RWPE1 (cell line): ENCODE results near the gene LIX1L.

Source experiments
- CTCF ChIA-PET: fragments of 350-600 bp; sonication (Branson Sonifier 250); formaldehyde crosslinking; extraction: SDS; loops from one replicate; lab custom pipeline; 2021; lab: Yijun Ruan, JAX
- POLR2A ChIA-PET: fragments of 400-600 bp; formaldehyde crosslinking; extraction: SDS; loops from one replicate; lab custom pipeline; 2020; ENCODE audit warnings: antibody characterized with exemption; ENCODE audit not compliant: low non-redundant PET; lab: Yijun Ruan, JAX
- DNase-seq: peaks from one replicate; pipeline ENCODE4 v3.0.0; 2012; ENCODE audit warnings: low spot score
- H3K27ac ChIP-seq: fragments of 450-650 bp; 2 replicates; pipeline ENCODE4 v1.5.1; 2017
- TF ChIP-seq, protein P1 (sequence below): fragments of 450-650 bp; conservative IDR thresholded peaks from 2 replicates; pipeline ENCODE4 v1.5.1; 2017; ENCODE audit warnings: low read depth, mild to moderate bottlenecking

LIX1L gene

DNA sequence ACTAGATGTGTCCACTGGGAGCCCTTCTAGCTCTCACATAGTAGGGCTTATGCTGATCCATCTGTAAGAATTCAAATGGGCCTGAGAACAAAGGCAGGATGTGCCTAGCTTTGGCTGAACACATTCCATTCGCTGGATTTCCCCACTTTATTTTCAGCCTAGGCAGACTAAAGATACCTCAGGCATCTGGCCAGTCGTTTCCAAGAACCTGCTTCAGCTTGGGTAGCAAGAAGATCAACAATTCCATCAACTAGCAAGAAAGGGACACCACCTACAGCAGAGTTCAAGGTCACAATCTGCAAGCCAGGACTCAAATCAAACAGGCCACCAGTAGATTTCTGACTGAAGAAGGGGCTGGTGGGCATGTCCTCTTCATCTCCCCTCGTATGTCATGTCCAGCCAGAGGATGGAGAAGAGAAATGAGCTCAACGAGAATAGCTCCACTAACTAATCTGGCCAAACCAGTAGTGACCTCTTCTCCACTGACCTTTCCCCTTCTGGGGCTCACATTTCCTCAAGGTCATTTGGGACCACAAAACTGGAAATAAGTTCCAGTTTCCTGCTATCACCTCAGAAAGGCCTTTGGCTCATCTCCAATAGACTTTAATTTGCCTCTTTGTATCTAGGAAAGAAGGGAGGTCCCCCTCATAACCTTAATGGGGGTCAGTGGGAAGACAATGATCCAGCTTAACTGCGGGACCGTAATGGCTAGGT, 24.4 kb upstream of the LIX1L start:
- ChIA-PET POLR2A (interaction anchor here (0.6 kb wide), 1 partner anchor 56 kb away, joined by 5 read pairs; no protein-coding TSS in a partner anchor), CTCF (interaction anchor here (5.6 kb wide), 1 partner anchor 25 kb away, joined by 54 read pairs; no protein-coding TSS in a partner anchor)
- TF ChIP-seq, protein P1, sequence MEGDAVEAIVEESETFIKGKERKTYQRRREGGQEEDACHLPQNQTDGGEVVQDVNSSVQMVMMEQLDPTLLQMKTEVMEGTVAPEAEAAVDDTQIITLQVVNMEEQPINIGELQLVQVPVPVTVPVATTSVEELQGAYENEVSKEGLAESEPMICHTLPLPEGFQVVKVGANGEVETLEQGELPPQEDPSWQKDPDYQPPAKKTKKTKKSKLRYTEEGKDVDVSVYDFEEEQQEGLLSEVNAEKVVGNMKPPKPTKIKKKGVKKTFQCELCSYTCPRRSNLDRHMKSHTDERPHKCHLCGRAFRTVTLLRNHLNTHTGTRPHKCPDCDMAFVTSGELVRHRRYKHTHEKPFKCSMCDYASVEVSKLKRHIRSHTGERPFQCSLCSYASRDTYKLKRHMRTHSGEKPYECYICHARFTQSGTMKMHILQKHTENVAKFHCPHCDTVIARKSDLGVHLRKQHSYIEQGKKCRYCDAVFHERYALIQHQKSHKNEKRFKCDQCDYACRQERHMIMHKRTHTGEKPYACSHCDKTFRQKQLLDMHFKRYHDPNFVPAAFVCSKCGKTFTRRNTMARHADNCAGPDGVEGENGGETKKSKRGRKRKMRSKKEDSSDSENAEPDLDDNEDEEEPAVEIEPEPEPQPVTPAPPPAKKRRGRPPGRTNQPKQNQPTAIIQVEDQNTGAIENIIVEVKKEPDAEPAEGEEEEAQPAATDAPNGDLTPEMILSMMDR = no peak
- no peak for DNase-seq
- H3K27ac ChIP-seq = no peak overlapping the region

DNA sequence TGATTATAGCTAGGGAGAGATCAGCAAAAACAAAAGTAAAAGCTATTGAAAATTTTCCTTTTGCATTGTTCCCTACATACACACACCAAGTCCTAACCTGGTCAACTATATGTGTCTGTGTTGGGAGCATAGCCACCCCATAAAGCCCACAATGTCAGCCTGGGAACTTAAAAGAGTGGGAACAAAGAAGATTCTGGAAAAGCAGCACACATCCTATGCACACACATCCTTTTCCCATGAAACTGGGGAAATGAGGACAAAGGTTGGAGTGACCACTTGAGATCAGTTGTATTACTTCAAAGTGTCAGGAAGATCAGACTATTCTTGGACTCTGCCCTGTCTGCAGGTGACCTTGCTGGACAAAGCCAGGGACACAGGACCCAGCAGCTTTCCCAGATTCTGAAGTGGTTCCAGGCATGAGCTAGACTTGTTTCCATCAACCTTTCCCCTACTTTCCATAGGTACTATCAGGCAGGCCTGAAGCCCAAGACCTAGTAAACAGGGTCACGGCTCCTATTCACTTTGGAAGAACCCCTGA, 22.7 kb upstream of the LIX1L start:
- ChIA-PET CTCF (interaction anchor here (0.6 to 5.6 kb wide), 3 partner anchors 21 to 27 kb away, joined by 3 to 54 read pairs (median 6); no protein-coding TSS in a partner anchor), POLR2A (no interaction called here)
- no peak for DNase-seq
- TF ChIP-seq, protein P1 = no peak
- peak overlapping the region; percentile 91 for H3K27ac ChIP-seq

DNA sequence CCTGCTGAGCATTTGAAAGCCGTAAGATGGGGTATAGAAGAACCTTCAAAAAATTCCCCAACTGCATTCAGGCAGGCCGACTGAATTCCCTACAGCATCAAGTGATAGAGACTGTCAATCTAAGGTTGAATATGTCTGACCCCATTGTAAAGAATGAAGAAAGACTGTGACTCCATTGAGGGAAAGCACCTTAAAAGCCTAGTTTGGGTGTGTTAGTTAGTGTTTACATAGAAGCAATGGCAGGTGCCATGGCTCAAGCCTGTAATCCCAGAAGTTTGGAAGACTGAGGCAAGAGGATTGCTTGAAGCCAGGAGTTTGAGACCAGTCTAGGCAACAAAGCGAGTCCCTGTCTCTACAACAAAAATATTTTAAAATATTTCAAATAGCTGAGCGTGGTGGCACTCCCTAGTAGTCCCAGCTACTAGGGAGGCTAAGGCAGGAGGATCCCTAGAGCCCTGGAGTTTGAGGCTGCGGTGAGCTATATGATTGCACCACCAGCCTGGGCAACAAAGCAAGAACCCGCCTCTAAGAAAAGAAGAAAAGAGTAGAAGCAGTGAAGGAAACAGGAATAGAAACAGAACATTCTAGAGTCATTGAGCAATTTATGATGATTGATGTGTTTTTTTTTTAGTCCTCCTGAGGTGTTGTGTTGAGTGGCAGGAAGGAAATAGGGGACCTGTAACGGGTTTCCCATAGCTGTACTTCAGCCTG, 22.1 kb upstream of the LIX1L start:
- POLR2A ChIA-PET = no interaction called here
- H3K27ac ChIP-seq = peak overlapping the region; percentile 91
- TF ChIP-seq, protein P1 = no peak
- CTCF ChIA-PET = interaction anchor here (0.6 to 5.6 kb wide), 4 partner anchors 23 to 135 kb away, joined by 3 to 54 read pairs (median 4); partner anchors contain the start of gene NUDT17
- no peak for DNase-seq

DNA sequence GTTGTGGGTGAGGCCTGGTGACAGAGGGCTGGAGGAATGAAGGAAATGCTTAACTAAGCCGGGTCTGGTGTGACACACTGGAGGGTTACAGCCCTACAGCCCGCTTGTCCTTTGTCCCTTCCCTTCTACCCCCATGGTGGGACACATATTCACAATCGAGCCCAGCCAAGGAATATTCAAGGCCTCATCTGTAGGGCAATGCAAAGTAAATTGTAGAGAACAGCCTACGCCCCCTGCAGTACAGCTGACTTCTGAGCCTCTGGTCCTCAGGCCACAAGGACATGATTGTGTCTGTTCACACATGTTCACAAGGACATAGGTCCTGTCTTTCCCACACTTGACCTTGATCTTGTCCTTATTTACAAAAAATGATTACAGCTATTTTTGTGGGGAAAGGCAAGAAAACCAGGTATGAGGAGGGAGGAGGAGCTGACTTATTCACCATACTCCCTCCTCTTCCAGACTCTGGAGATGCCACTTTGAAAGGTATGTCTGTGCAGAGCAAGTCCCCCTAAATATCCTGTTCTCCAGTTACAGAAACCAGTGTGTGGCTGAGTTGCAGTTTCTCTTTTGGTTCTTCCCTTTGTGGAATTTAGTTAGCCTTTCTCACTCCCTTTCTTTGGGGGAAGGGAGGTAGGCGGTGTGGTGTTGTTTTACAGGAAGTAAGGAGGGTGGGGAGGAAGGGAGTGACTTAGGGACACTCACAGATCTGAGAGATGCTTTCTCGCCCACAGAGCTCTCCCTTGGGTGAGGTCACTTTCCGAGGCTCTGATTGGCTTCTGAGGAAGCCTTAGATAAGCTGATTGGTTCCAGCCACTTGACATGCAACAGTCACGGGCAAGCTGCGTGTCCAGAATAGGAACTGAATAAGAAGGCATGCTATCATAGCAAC, 21.3 kb upstream of the LIX1L start:
- DNase-seq = peak; percentile 96
- POLR2A ChIA-PET = interaction anchor here (0.9 kb wide), 1 partner anchor 22 kb away, joined by 4 read pairs; no protein-coding TSS in a partner anchor
- CTCF ChIA-PET = interaction anchor here (0.9 to 5.6 kb wide), 6 partner anchors 11 to 134 kb away, joined by 3 to 54 read pairs (median 6); partner anchors contain the start of gene NUDT17
- TF ChIP-seq, protein P1 = no peak
- peak overlapping the region; percentile 91 for H3K27ac ChIP-seq

- H3K27ac ChIP-seq = peak overlapping the region; percentile 91
- TF ChIP-seq, protein P1 = no peak
- CTCF ChIA-PET = interaction anchor here (0.9 to 5.6 kb wide), 6 partner anchors 12 to 133 kb away, joined by 3 to 54 read pairs (median 6); partner anchors contain the start of gene NUDT17
- POLR2A ChIA-PET = interaction anchor here (0.9 kb wide), 1 partner anchor 23 kb away, joined by 4 read pairs; no protein-coding TSS in a partner anchor
- no peak for DNase-seq
Observed at GRCh38 chr1:145978471-145978853, 20.6 kb upstream of the LIX1L start.
